NK-92 (cell line): ENCODE measurements around the gene KIT.

Experiments used
- DNase-seq: peaks from one replicate; lab custom pipeline; 2025; ENCODE audit not compliant: unreplicated experiment; lab: John Stamatoyannopoulos, UW

KIT gene

DNA sequence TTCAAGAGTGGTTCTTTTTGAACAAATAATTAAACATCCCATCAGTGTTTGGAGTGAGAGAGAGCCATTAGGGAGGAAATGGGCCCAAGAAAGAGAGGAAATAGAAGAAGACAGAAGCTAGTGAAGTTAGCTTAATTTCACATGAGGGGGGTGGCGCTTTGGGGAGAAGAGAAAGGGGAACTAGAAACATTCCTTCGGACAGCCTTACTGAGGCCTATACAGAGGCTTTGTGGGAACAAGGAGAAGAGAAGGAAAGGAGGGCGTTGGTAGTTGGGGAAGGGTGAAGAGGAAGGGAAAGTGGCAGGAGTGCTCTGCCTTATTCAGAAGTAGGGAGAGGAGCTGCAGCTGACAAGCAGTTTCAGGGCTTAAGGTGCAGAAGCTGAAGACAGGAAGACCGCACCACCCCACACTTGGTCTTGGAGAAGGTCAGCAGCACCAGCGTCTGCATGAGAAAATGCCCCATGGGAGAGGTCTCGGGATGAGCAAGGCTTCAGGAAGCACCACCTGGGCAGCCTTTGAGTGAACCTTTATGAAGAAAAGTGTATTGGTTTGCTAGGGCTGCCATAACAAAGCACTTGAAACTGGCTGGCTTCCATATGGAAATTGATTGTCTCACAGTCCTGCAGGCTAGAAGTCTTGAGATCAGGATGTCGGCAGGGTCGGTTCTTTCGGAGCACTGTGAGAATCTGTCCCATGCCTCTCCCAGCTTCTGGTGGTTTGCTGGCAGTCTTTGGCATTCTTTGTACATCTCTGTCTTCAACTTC is 85.1 kb downstream of the KIT start:
- no peak for DNase-seq

DNA sequence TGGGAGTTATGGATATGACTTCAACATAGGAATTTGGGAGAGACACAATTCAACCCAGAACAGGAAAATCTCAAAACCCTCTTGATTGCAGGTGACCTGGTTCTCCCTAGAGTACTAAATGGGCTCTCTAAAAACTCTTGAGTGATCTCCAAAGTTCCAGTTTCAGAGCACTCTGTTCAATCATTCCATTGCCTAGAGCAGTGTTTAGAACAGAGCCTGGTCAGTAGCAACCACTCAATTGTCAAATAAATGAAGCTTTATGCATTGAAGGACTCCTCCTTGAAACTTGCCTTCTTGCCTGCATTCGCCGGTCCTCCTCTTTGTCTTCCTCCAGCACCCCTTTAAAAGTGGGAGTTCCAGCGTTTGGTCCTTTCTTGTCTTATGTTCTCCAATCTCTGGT is 85.8 kb downstream of the KIT start:
- no peak for DNase-seq

DNA sequence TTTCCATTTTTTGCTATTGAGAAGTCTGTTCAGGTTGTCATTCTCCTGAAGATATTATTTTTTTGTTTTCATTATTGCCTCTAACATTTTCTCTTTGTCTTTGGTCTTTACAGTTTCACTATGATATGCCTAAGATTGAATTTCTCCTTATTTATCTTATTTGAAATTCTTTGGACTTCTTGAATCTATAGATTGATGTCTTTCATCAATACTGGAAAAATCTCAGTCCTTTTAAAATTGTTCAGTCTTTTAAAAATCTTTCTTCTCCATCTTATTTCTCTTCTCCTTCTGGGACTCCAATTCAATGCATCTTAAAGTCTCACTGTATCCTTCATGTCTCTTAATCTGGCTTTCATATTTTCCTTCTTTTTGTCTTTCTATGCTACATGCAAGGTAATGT is 86.7 kb downstream of the KIT start:
- no peak for DNase-seq

DNA sequence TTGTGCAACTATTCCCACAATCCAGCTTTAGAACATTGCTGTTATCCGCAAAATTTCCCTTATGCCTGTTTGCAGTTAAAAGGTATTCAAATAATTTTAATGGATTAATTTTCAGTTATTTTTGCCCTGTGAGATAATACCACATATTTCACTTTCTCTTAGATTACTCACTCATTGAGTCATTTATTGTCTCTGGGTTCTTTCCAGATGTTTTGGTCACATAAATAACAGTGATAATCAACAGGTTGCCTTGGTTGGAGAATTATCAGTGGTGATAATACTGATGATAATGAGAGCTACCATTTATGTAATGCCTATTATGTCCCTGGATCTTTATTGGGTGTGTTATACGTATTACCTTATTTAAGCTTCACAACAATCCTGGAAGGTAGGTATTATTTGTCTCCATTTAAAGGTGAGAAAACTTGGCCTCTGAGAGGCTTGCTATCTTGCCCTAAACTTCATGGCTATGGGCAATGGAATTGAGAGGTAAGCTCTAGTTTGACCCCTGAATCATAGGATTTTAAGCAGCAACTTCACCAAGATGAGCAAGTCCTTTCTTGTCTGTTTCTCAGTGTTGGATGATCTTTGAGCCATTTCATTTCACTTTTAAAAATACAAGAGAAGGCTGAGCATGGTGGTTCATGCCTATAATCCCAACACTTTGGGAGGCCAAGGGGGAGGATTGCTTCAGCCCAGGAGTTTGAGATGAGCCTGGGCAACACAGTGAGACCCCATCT is 87.4 kb downstream of the KIT start:
- DNase-seq: no peak

DNA sequence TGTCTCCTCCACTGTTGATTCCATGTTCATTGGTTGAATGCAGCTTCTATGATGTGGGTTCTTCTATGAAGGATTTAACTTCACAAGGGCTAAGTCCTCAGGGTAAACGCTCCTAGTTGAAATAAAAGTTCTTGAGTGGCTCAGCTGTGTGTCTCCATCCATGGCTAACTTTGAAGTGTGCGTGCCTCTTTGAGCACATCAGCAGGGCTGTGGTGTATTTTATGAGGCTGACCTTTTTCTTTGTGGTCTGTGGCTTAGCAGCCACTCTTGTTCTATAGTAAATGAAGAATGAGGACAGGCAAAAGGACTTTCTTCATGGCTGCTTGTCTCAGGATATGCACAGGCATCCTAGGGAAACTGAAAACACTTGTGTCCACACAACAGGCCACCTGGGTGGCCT is 88.5 kb downstream of the KIT start:
- DNase-seq: no peak

DNA sequence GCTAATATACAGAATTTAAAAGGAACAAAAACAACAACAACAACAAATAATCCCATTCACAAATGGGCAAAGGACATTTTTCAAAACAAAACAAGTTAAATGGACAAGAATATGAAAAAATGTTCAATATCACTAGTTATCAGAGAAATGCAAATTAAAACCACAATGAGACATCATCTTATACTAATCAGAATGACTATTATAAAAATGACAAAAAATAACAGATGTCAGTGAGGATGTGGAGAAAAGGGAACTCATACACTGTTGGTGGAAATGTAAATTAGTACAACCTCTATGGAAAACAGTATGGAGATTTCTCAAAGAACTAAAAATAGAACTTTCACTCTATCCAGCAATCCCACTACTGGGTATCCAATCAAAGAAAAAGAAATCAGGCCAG is 92.6 kb downstream of the KIT start:
- DNase-seq: no peak

DNA sequence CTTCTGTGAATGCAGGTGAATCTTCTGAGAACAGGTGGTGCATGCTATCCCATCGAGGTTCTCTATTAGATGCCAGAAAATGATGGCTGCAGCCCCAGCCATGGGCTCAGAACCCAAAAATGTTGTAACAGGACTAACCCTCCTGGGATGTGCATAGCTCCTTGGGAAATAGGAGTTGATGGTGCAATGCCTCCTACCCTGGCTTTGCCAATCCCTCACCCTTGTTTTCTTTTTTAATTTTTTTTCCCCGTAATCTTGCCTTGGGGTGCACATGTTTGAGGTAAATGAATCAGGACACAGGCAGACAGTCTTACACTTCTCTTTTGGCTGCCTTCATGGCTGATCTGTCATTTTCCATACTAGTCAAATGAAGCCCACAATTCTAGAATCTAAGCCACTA is 96.6 kb downstream of the KIT start:
- DNase-seq: no peak

DNA sequence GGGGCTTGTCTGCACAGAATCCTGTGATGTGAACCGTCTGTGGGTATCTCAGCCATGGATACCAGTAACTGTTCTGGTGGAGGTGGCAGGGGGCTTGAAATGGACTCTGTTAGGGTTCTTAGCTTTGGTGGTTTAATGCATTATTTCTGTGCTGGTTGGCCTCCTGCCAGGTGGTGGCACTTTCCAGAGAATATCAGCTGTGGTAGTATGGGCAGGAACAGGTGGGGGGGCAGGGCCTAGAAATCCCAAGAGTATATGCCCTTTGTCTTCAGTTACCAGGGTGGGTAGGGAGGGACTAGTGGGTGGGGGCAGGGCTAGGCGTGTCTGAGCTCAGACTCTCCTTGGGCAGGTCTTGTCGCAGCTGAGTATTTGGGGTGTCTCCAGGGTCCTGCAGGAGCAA is 106.7 kb downstream of the KIT start:
- DNase-seq: no peak

DNA sequence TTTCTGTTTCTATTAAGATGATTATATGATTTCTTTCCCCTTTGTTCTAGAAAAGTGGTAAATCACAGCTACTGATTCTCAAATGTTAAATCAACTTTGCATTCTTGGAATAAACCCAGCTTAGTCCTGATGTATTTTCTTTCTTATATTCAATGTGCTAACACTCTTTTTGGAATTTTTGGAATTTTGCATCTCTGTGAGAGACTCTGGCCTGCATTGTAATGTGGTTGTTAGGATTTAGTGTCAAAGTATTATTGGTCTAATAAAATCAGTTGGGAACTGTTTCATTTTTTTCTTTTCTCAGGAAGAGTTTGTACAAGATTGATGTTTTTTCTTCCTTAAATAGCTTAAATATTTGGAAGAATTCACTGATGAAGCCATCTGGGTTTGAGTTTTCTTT is 109.6 kb downstream of the KIT start:
- DNase-seq: no peak

DNA sequence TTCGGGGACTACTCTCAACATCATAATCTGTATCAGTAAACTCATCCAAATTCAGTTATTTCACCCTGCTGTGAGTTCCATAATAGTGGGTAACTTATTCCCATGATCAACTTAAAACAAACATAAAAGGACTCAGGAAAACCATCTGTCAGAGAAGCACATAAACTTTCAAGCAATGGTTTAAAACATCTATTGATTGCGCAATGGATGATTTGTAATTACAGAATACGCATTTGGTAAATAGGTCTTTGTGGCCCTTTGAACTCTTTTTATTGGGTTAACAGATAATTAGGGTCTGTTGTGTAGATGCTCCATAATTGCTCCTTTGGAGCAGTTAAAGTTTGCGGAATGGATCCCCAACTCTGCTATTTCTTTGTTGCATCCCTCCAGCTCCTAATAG is 115.3 kb downstream of the KIT start:
- no peak for DNase-seq

DNA sequence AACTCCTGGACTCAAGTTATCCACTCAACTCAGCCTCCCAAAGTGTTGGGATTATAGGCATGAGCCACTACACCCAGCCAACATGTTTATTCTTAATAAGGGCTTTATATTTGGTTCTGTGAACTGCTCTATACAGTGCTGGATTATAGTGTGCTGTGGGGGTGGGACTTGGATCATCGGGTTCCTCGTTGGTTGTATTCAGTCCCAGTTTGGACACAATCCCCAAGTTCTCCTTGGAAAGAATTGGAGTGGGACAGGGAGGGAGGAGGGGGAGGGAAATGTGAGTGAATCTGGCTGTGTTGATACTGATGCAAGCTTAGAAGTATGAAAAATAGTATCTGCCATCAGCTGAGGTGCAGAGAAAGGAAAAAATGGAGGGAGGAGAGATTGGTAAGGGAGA is 121.3 kb downstream of the KIT start:
- no peak for DNase-seq

DNA sequence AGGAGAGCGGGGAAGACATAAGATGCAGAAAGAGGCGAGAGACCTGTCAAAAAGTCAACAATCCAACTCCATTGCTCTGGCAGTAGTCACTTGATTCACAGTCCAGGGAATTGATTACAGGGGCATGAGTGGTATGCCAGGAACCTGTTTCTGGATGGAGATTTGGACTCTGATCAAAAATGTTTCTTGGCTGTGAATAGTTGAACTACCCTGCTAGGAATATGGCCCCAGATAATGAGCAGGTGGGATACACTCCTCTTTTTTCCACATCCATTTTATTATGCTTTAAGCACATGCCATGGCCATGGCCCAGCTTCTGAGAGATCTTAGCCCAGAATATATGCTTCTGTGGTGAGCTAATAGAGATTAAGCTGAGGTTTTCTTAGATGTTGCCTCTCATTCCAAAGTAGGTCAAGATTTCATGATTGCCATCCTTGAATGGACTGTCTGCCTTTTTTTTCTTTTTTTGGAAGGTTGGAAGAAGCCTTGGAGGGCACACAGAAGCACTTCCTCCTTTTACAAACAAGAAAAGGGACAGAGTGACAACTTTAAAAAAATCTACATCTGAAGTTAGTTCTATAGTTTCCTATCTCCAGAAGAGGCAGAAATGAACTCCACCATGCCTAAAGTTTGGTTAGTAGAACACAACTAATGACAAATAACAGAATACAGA is 121.9 kb downstream of the KIT start:
- no peak for DNase-seq

DNA sequence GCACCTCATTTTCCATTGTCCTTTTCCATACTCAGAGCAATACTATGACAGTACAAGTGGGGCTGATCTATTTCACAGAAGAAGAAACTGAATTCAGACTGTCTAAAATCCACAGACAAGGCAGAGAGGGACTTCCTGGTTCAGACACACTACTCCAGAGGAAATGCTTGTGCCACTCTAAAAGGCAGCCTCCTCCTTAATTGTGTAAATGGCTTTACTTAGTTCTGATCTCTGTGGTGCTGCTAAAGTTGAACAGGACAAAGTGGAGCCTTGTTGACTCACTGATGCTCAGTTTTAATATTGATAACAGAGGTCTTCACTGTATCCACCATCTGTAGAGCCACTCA is 122.4 kb downstream of the KIT start:
- no peak for DNase-seq

DNA sequence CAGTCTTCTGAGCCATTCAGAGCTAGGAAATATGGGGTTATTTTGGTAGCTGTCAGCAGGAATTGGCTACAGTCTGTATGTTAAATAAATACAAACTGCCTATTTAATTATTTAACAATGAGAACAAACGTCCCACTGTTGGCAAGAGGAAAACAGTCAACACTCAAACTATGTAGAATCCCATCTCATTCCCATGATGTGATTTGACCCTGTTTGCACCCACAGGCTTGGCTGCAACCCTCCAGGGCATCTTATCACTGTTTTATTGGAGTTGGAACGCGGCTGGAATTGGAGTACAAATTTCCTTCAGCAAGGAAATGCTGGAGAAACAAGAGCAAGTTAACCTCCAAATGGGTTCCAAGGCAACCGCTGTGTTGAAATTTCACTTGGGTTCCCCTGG is 124.0 kb downstream of the KIT start:
- DNase-seq: no peak

DNA sequence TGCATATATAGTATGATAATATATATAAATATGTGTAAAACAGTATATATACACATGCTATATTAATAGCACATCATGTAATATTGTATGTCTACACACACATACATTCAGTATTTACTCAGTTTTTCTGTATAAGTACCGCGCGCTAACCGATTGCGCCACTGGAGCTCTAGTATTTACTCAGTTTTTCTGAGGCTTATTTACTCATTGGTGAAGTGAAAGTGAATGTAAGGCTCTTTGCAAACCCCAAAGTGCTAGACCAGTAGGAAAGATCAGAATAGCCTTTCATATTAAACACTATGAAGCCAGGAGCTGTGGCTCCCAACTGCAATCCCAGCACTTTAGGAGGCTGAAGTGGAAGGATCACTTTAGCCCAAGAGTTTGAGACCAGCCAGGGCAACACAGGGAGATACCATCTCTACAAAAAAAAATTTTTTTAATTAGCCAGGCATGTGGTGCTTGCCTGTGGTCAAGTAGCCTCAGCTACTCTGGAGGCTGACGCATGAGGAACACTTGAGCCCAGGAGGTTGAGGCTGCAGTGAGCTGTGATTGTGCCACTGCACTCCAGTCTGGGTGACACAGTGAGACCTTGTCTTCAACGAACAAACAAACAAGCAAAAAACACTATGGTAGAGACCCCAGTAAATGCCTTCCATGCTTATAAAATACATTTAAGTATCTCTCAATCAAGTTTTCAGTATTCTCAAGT is 125.8 kb downstream of the KIT start:
- no peak for DNase-seq

DNA sequence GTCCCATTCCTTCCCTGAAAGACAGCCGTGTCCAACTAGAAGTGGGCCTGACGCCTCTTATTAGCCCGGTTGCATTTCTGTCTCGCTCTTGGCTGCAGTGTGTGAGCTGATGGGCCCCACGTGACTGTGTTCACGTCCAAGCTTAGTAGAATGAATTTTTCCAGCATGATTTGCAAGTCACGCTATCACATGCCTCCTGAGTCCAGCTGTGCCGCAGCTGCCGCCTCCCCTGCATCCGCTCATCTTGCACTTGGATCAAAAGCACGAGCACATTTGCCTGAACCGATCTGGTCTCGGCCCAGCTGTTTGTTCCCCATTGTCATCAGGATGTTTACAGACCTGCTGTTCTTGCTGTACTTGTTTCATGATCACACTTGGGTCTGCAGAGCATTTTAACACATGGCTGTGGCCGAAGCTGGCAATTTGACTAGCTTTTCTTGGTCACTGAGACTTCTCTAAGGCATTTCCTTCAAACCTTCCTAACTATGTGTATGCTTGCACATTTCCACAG is 126.5 kb downstream of the KIT start:
- no peak for DNase-seq
